PFSK-1 (cell line): Measurements from ENCODE around the gene C11orf91.

Experiments
- FOXP2 ChIP-seq: optimal IDR thresholded peaks from 2 replicates; pipeline ENCODE3; 2011; ENCODE audit warnings: borderline replicate concordance, control low read depth, inconsistent platforms; ENCODE audit not compliant: insufficient read depth; ENCODE audit errors: extremely low read length, extremely low read depth
- POLR2AphosphoS5 ChIP-seq: IDR thresholded peaks from 2 replicates; pipeline ENCODE4 v1.6.1; 2012; ENCODE audit warnings: low read depth, mild to moderate bottlenecking, control low read depth, low read length, moderate library complexity
- REST ChIP-seq, 2 experiments: IDR thresholded peaks; 2 replicates each; pipeline versions ENCODE4 v1.6.1 to v1.8.0; 2011 to 2012; ENCODE audit warnings: low read depth in 2 of 2, low read length in 2 of 2, control low read depth in 1 of 2, inconsistent platforms in 1 of 2, mild to moderate bottlenecking in 1 of 2, moderate library complexity in 1 of 2; ENCODE audit not compliant: insufficient read depth in 1 of 2
- SIN3A ChIP-seq: IDR thresholded peaks from 2 replicates; pipeline ENCODE4 v1.6.1; 2012; ENCODE audit warnings: mild to moderate bottlenecking, low read length, moderate library complexity, borderline replicate concordance; ENCODE audit not compliant: insufficient read depth
- TAF1 ChIP-seq: IDR thresholded peaks from 2 replicates; pipeline ENCODE4 v1.6.1; 2012; ENCODE audit warnings: low read length, control low read depth, borderline replicate concordance; ENCODE audit not compliant: insufficient read depth

Gene C11orf91

DNA sequence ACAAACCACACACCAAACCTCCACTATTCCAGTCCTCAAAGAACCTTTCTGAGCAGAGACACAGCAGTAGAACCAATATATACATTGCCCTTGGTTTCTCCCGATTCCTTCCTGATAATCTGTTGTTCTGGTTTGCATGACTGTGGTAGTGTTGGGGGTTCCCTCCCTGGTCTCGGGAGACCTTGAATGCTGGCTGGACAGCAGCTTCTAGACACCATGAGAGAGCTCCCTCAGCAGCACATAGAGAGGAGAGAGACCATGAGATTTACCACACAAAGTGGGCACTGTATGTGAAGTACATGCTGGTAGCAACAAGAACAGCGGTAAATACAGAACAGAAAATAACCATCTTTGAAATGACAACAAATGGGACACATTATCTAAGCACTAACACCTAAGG, 2.6 kb downstream of the C11orf91 start:
- no peak for TF ChIP-seq SIN3A
- TF ChIP-seq TAF1, result no peak
- TF ChIP-seq REST (IDR thresholded peaks at IDR 0.05; ENCODE audit: insufficient read depth in 1 of 2, low read depth in 2 of 2, low read length in 2 of 2), result no peak
- TF ChIP-seq POLR2AphosphoS5, result no peak
- no peak for TF ChIP-seq FOXP2

DNA sequence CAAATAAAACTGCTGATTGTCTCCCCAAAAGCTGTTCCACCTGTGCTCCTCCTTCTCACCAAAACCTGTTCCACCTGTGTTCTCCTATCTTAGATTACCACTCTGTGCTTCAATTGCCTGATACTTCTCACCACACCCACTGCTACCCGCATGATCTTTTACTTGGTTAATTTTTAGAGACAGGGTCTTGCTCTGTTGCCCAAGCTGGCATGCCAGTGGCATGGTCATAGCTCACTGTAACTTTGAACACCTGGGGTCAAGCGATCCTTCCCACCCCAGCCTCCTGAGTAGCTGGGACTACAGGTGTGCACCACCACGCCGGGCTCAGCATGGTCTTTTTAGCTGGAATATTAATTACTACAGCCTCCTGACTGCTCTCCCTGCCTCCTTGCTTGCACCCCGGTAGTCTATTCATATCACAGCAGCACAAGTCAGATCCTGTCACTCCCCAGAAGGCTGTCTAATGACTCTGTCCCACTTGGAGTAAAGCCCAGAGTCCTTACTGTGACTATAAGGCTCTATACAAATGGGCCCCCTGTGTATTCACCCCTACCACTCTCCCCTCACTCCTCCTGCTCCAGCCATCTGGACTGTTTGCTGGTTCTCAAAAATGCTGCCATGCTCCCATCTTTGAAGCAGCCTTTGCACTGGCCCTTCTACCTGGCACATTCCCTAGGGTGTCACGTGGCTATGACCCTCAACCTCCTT, 3.5 kb downstream of the C11orf91 start:
- TF ChIP-seq SIN3A (no peak), REST (IDR thresholded peaks at IDR 0.05; ENCODE audit: insufficient read depth in 1 of 2, low read depth in 2 of 2, low read length in 2 of 2) (no peak)

DNA sequence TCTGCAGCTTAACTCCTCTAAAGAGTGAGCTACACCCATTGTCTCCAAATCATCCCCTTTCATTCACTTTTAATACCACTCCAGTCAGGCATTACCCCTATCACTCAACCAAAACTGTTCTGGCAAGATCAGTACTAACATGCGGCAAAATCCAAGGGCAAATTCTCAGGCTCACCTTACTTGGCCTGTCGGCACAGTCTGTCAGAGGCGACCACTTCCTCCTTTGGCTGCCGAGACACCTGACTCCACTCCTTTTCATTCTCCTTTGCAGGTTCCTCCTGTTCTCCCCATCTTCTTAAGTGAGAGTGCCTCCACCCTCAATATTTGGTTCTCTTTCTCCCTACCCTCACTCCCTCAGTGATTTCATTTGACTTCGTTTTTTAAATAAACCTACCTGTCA, 4.2 kb downstream of the C11orf91 start:
- no peak for TF ChIP-seq POLR2AphosphoS5
- no peak for TF ChIP-seq REST (IDR thresholded peaks at IDR 0.05; ENCODE audit: insufficient read depth in 1 of 2, low read depth in 2 of 2, low read length in 2 of 2)
- TF ChIP-seq TAF1, result no peak
- no peak for TF ChIP-seq SIN3A
- no peak for TF ChIP-seq FOXP2

- TF ChIP-seq REST (IDR thresholded peaks at IDR 0.05; ENCODE audit: insufficient read depth in 1 of 2, low read depth in 2 of 2, low read length in 2 of 2) (no peak), FOXP2 (no peak), POLR2AphosphoS5 (no peak), TAF1 (no peak), SIN3A (no peak)
Measured at GRCh38 chr11:33695051-33695566, 5.5 kb downstream of the C11orf91 start.
